Left ventricle myocardium inferior (tissue), 1 donor: ENCODE results near the gene IQSEC2. TPM values are rescaled to one million over a fixed set of nuclear protein-coding genes. Genes with fewer than 3 reads are reported as not detected.

Experiments used
- DNase-seq: peaks from one replicate; pipeline ENCODE4 v3.0.0-alpha.2; 2020
- H3K27ac ChIP-seq: fragments of 200-600 bp; replicated peaks from 2 replicates; pipeline ENCODE4 v1.8.0; 2021
- H3K27me3 ChIP-seq: fragments of 200-600 bp; 2 replicates; pipeline ENCODE4 v1.8.0; 2021; ENCODE audit warnings: low read depth
- H3K36me3 ChIP-seq: fragments of 200-600 bp; 2 replicates; pipeline ENCODE4 v1.8.0; 2021
- H3K4me1 ChIP-seq: fragments of 200-600 bp; 2 replicates; pipeline ENCODE4 v1.8.0; 2021
- H3K4me3 ChIP-seq: fragments of 200-600 bp; 2 replicates; pipeline ENCODE4 v1.8.0; 2021; ENCODE audit warnings: mild to moderate bottlenecking, moderate library complexity
- H3K9me3 ChIP-seq: fragments of 200-600 bp; replicated peaks from 2 replicates; pipeline ENCODE4 v1.8.0; 2021
- intact Hi-C: fragments of 100-400 bp; cut with micrococcal nuclease; formaldehyde crosslinking; loops from one replicate; pipeline ENCODE4 v1.11.0; 2022
- total RNA-seq: library from RNA; stranded (reverse); fragmentation: NEBNext Ultra II Directional; extraction: Animal tissue kit (Norgen Biotek cat#: 25700); gene quantifications from one replicate; pipeline ENCODE4 v1.2.1, GENCODE V29; 2021
- TF ChIP-seq, protein P1 (sequence below): fragments of 200-600 bp; IDR thresholded peaks from 2 replicates; pipeline ENCODE4 v1.8.0; 2021; ENCODE audit warnings: antibody characterized with exemption, mild to moderate bottlenecking, borderline replicate concordance
- donor health status: DM: no; HTN: yes; CAD: no; lungs with severe emphysema.

Gene IQSEC2
- total RNA-seq, 1 donor from 2014 or later, result 17.1 TPM

- TF ChIP-seq, protein P1, sequence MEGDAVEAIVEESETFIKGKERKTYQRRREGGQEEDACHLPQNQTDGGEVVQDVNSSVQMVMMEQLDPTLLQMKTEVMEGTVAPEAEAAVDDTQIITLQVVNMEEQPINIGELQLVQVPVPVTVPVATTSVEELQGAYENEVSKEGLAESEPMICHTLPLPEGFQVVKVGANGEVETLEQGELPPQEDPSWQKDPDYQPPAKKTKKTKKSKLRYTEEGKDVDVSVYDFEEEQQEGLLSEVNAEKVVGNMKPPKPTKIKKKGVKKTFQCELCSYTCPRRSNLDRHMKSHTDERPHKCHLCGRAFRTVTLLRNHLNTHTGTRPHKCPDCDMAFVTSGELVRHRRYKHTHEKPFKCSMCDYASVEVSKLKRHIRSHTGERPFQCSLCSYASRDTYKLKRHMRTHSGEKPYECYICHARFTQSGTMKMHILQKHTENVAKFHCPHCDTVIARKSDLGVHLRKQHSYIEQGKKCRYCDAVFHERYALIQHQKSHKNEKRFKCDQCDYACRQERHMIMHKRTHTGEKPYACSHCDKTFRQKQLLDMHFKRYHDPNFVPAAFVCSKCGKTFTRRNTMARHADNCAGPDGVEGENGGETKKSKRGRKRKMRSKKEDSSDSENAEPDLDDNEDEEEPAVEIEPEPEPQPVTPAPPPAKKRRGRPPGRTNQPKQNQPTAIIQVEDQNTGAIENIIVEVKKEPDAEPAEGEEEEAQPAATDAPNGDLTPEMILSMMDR, result no peak
- Histone ChIP-seq H3K36me3 (peaks cover 5% of the 10 kb centered on the region), H3K27me3 (no peaks in the 10 kb centered on the region), H3K27ac (no peak overlapping the region), H3K4me3 (no peak overlapping the region), H3K4me1 (no peaks in the 10 kb centered on the region), H3K9me3 (no peaks in the 10 kb centered on the region)
- no peak for DNase-seq
- intact Hi-C loops, result no loop called here
Measured at GRCh38 chrX:53257670-53258423, 23.5 kb downstream of the IQSEC2 start.

- TF ChIP-seq, protein P1, result no peak
- no peak overlapping the region for H3K4me3 ChIP-seq
- H3K9me3 ChIP-seq, result no peaks in the 10 kb centered on the region
- no peak overlapping the region for H3K27ac ChIP-seq
- no peaks in the 10 kb centered on the region for H3K4me1 ChIP-seq
- no peaks in the 10 kb centered on the region for H3K27me3 ChIP-seq
- DNase-seq, result no peak
- peaks cover 5% of the 10 kb centered on the region for H3K36me3 ChIP-seq
- intact Hi-C loops, result no loop called here
Measured at GRCh38 chrX:53257166-53257565, 24.2 kb downstream of the IQSEC2 start.

GRCh38 chrX:53256446-53257041 lies 24.8 kb downstream of the IQSEC2 start:
- Histone ChIP-seq H3K4me3 (no peak overlapping the region), H3K4me1 (no peaks in the 10 kb centered on the region), H3K27me3 (no peaks in the 10 kb centered on the region), H3K27ac (no peak overlapping the region), H3K9me3 (no peaks in the 10 kb centered on the region), H3K36me3 (peaks cover 5% of the 10 kb centered on the region)
- TF ChIP-seq, protein P1, result no peak
- no peak for DNase-seq
- intact Hi-C loops, result no loop called here

- H3K27me3 ChIP-seq, result no peaks in the 10 kb centered on the region
- peaks cover 5% of the 10 kb centered on the region for H3K36me3 ChIP-seq
- TF ChIP-seq, protein P1, result no peak
- no peaks in the 10 kb centered on the region for H3K9me3 ChIP-seq
- intact Hi-C loops, result no loop called here
- H3K4me3 ChIP-seq, result no peak overlapping the region
- H3K4me1 ChIP-seq, result no peaks in the 10 kb centered on the region
- H3K27ac ChIP-seq, result no peak overlapping the region
- DNase-seq, result no peak
Measured at GRCh38 chrX:53255738-53256191, 25.6 kb downstream of the IQSEC2 start.

- Histone ChIP-seq H3K27me3 (no peaks in the 10 kb centered on the region), H3K9me3 (no peaks in the 10 kb centered on the region), H3K4me3 (no peak overlapping the region), H3K27ac (no peak overlapping the region), H3K4me1 (no peaks in the 10 kb centered on the region), H3K36me3 (peaks cover 5% of the 10 kb centered on the region)
- TF ChIP-seq, protein P1, result no peak
- DNase-seq, result no peak
- intact Hi-C loops, result no loop called here
Measured at GRCh38 chrX:53254570-53255461, 26.6 kb downstream of the IQSEC2 start.
